Effector CD4-positive, alpha-beta T cell (primary cell): ENCODE results near the gene FARSA.

Experiments
- DNase-seq: peaks from one replicate; pipeline ENCODE4 v3.0.0-alpha.2; 2020

The FARSA gene

GRCh38 chr19:12888006-12888603 lies 45.4 kb downstream of the FARSA start:
- DNase-seq, result no peak

GRCh38 chr19:12886969-12887747 lies 46.4 kb downstream of the FARSA start, which contains the start of gene KLF1:
TSS of gene KLF1 (minus strand) at chr19:12887201. CDS start at chr19:12887140, 61 bp downstream.
- no peak for DNase-seq

GRCh38 chr19:12886651-12886968 lies 46.9 kb downstream of the FARSA start:
- no peak for DNase-seq

GRCh38 chr19:12885749-12886650 lies 47.5 kb downstream of the FARSA start:
- no peak for DNase-seq

GRCh38 chr19:12884926-12885748 lies 48.4 kb downstream of the FARSA start:
- peak; percentile 70 for DNase-seq

GRCh38 chr19:12884627-12884925 lies 48.9 kb downstream of the FARSA start:
- no peak for DNase-seq

GRCh38 chr19:12884202-12884601 lies 49.3 kb downstream of the FARSA start:
- no peak for DNase-seq

GRCh38 chr19:12882589-12882988 lies 50.9 kb downstream of the FARSA start:
- no peak for DNase-seq

- DNase-seq, result peak; percentile 82
These were observed 52.2 kb downstream of the FARSA start, which contains the start of gene DNASE2 for GRCh38 chr19:12881172-12881808. TSS of gene DNASE2 (minus strand) at chr19:12881449. CDS start at chr19:12881375, 74 bp downstream.

GRCh38 chr19:12880551-12881171 lies 52.9 kb downstream of the FARSA start:
- DNase-seq, result no peak

GRCh38 chr19:12875086-12875485 lies 58.4 kb downstream of the FARSA start:
- DNase-seq, result no peak

- no peak for DNase-seq
These were observed 59.4 kb downstream of the FARSA start for GRCh38 chr19:12873891-12874745.

GRCh38 chr19:12872941-12873890 lies 60.3 kb downstream of the FARSA start:
- DNase-seq, result peak; percentile 28
